Spleen (tissue), 11 donors: ENCODE data around the gene SYCE3. TPM values are rescaled to one million over a fixed set of nuclear protein-coding genes. Genes with fewer than 3 reads are reported as not detected.

ENCODE experiments used
- DNase-seq: peaks from one replicate; pipeline ENCODE4 v3.0.0-alpha.2; 2020
- H3K27ac ChIP-seq, 8 donors: fragments of 200-600 bp; sonication (generic) in 7 of 8; 1 replicate in 4 of 8; 2 replicates in 4 of 8; pipeline versions ENCODE4 v1.5.0 to v1.8.0; 2016 to 2021; ENCODE audit warnings: inconsistent platforms in 4 of 8, mild to moderate bottlenecking in 4 of 8, moderate library complexity in 1 of 8
- H3K27me3 ChIP-seq, 7 donors: fragments of 200-600 bp; sonication (generic) in 6 of 7; replicated peaks in 1 of 7; 1 replicate in 4 of 7; 2 replicates in 3 of 7; pipeline versions ENCODE4 v1.5.0 to v1.8.0; 2016 to 2021; ENCODE audit warnings: inconsistent platforms in 3 of 7, mild to moderate bottlenecking in 1 of 7
- H3K36me3 ChIP-seq, 6 donors: fragments of 200-600 bp; sonication (generic) in 5 of 6; 1 replicate in 4 of 6; 2 replicates in 2 of 6; pipeline versions ENCODE4 v1.5.0 to v1.8.0; 2016 to 2021; ENCODE audit warnings: inconsistent platforms in 2 of 6
- H3K4me1 ChIP-seq, 6 donors: fragments of 200-600 bp; sonication (generic) in 5 of 6; 1 replicate in 3 of 6; 2 replicates in 3 of 6; pipeline versions ENCODE4 v1.5.0 to v1.8.0; 2016 to 2021; ENCODE audit warnings: inconsistent platforms in 3 of 6
- H3K4me3 ChIP-seq, 8 donors: fragments of 200-600 bp; sonication (generic) in 7 of 8; 1 replicate in 4 of 8; 2 replicates in 4 of 8; pipeline versions ENCODE4 v1.5.0 to v1.8.0; 2016 to 2021; ENCODE audit warnings: inconsistent platforms in 4 of 8, mild to moderate bottlenecking in 4 of 8, moderate library complexity in 2 of 8
- H3K9me3 ChIP-seq, 8 donors: fragments of 200-600 bp; sonication (generic) in 7 of 8; 1 replicate in 4 of 8; 2 replicates in 4 of 8; pipeline versions ENCODE4 v1.5.0 to v1.8.0; 2016 to 2021; ENCODE audit warnings: inconsistent platforms in 4 of 8
- POLR2A ChIP-seq, 3 donors: fragments of 450-650 bp; IDR thresholded peaks; one replicate each; pipeline ENCODE4 v1.5.1; 2017; ENCODE audit warnings: antibody characterized with exemption in 3 of 3, mild to moderate bottlenecking in 1 of 3
- POLR2AphosphoS5 ChIP-seq, 3 donors: sonication (generic); formaldehyde crosslinking; IDR thresholded peaks; one replicate each; pipeline ENCODE4 v1.5.1; 2017; ENCODE audit warnings: antibody characterized with exemption in 3 of 3
- WGBS, 5 donors: extraction: QIAGEN DNeasy Blood & Tissue Kit in 3 of 5; methylation state at CpG; one replicate each; pipeline versions ENCODE4 v1.1.5 to v1.1.7; 2013 to 2018; 5-methylcytosine and 5-hydroxymethylcytosine counted together
- intact Hi-C: fragments of 100-400 bp; cut with DNase I; formaldehyde crosslinking; loops from one replicate; pipeline ENCODE4 v1.15.0; 2023; ENCODE audit warnings: low total_unique reads
- polyA plus RNA-seq, 3 donors: library from polyadenylated mRNA; stranded (reverse); fragments of 200-250 nt; gene quantifications; one replicate each; pipeline ENCODE4 v1.2.1, GENCODE V29; 2013
- total RNA-seq, 7 donors: library from RNA; depleted of rRNA in 3 of 7; stranded (reverse); fragments of >200 nt in 3 of 7; fragmentation: NEBNext Ultra II Directional in 4 of 7; extraction: Animal tissue kit (Norgen Biotek cat#: 25700) in 4 of 7; gene quantifications; one replicate each; pipeline versions ENCODE4 v1.1.0 to v1.2.1, GENCODE V29; 2016 to 2021
- TF ChIP-seq, protein P1 (sequence below), 11 experiments: fragments of 200-600 bp in 7 of 11; fragments of 450-650 bp in 4 of 11; sonication (generic) in 4 of 11; IDR thresholded peaks in 8 of 11; conservative IDR thresholded peaks in 3 of 11; 1 replicate in 7 of 11; 2 replicates in 4 of 11; pipeline versions ENCODE4 v1.4.0 to v1.8.0; 2016 to 2021; ENCODE audit warnings: antibody characterized with exemption in 11 of 11, inconsistent platforms in 4 of 11, mild to moderate bottlenecking in 1 of 11
- donor health status: healthy with polysubstance abuse.
- donor health status: DM: no; HTN: no; CAD: no; lungs with moderate emphysema.
- donor health status: DM: no; HTN: no; CAD: no.
- donor health status: Bipolar disorder and iron deficiency.
- donor health status: healthy.
- donor health status: DM: no; HTN: no; CAD: no.
- donor health status: DM: yes; HTN: yes; CAD: no.

SYCE3 gene
- total and polyA plus RNA-seq, 10 donors = 0.50 to 3.0 TPM; not detected in 8

- peak; percentile 73 for DNase-seq
- H3K27me3 ChIP-seq = peaks cover 0 to 31% (median 14%) of the 10 kb centered on the region in 7 donors
- no peak for TF ChIP-seq POLR2A (IDR thresholded peaks at IDR 0.05)
- TF ChIP-seq, protein P1, sequence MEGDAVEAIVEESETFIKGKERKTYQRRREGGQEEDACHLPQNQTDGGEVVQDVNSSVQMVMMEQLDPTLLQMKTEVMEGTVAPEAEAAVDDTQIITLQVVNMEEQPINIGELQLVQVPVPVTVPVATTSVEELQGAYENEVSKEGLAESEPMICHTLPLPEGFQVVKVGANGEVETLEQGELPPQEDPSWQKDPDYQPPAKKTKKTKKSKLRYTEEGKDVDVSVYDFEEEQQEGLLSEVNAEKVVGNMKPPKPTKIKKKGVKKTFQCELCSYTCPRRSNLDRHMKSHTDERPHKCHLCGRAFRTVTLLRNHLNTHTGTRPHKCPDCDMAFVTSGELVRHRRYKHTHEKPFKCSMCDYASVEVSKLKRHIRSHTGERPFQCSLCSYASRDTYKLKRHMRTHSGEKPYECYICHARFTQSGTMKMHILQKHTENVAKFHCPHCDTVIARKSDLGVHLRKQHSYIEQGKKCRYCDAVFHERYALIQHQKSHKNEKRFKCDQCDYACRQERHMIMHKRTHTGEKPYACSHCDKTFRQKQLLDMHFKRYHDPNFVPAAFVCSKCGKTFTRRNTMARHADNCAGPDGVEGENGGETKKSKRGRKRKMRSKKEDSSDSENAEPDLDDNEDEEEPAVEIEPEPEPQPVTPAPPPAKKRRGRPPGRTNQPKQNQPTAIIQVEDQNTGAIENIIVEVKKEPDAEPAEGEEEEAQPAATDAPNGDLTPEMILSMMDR (IDR thresholded peaks at IDR 0.05 in 8 of 11, conservative IDR thresholded peaks at IDR 0.05 in 3 of 11) = no peak
- no peak for TF ChIP-seq POLR2AphosphoS5 (IDR thresholded peaks at IDR 0.05)
- H3K27ac ChIP-seq = no peak overlapping the region
- WGBS, 5 donors = 94 to 96% (median 95%) methylated on average over 10 to 11 of the region's 11 CpGs
- H3K4me3 ChIP-seq = no peak overlapping the region
- H3K36me3 ChIP-seq = no peaks in the 10 kb centered on the region
- no peaks in the 10 kb centered on the region for H3K9me3 ChIP-seq
- H3K4me1 ChIP-seq = peaks cover 10 to 46% (median 29%) of the 10 kb centered on the region in 6 donors
- intact Hi-C loops = no loop called here
Measured at GRCh38 chr22:50551160-50551752, 11.5 kb downstream of the SYCE3 start.

DNA sequence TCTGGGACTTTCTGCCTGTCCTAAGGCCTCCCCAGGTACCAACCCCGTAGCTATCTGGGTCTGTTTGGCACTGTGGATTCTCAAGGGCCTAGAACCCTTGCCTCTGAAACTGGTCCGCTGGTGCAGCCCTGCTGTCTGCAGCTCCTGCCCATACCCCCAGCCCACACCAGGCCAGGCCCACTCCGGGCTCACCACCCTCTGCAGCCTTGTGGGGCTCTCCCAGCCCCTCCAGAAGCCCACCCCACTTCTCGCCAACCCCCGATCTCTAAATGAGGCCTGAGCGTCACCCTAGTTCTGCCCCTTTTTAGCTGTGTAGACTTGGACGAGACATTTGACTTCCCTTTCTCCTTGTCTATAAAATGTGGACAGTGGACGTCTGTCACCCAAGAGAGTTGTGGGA is 12.3 kb downstream of the SYCE3 start:
- peaks cover 0 to 34% (median 14%) of the 10 kb centered on the region in 7 donors for H3K27me3 ChIP-seq

GRCh38 chr22:50548921-50549790 is 13.6 kb downstream of the SYCE3 start:
- peaks cover 18 to 67% (median 45%) of the 10 kb centered on the region in 6 donors for H3K4me1 ChIP-seq
- H3K27ac ChIP-seq = peak overlapping the region; percentile 37 to 87 (median 77)
- TF ChIP-seq POLR2AphosphoS5 (IDR thresholded peaks at IDR 0.05) = no peak
- H3K4me3 ChIP-seq = peak overlapping the region; percentile 26 to 70 (median 46)
- H3K36me3 ChIP-seq = no peaks in the 10 kb centered on the region
- peaks cover 0 to 34% (median 14%) of the 10 kb centered on the region in 7 donors for H3K27me3 ChIP-seq
- H3K9me3 ChIP-seq = no peaks in the 10 kb centered on the region
- intact Hi-C loops = no loop called here
- DNase-seq = peak; percentile 84
- WGBS, 5 donors = 56 to 89% (median 57%) methylated on average over 36 to 68 of the region's 68 CpGs

More for the DNA sequence above, 12.3 kb downstream of the SYCE3 start:
- 90 to 97% (median 92%) methylated on average over 7 to 8 of the region's 8 CpGs for WGBS, 5 donors
- Histone ChIP-seq H3K36me3 (no peaks in the 10 kb centered on the region), H3K9me3 (no peaks in the 10 kb centered on the region), H3K4me3 (no peak overlapping the region), H3K4me1 (peaks cover 10 to 55% (median 34%) of the 10 kb centered on the region in 6 donors), H3K27ac (no peak overlapping the region)
- intact Hi-C loops = no loop called here
- DNase-seq = peak; percentile 74
- TF ChIP-seq, protein P1 (IDR thresholded peaks at IDR 0.05 in 8 of 11, conservative IDR thresholded peaks at IDR 0.05 in 3 of 11) = no peak
- TF ChIP-seq POLR2A (IDR thresholded peaks at IDR 0.05) (no peak), POLR2AphosphoS5 (IDR thresholded peaks at IDR 0.05) (no peak)

DNA sequence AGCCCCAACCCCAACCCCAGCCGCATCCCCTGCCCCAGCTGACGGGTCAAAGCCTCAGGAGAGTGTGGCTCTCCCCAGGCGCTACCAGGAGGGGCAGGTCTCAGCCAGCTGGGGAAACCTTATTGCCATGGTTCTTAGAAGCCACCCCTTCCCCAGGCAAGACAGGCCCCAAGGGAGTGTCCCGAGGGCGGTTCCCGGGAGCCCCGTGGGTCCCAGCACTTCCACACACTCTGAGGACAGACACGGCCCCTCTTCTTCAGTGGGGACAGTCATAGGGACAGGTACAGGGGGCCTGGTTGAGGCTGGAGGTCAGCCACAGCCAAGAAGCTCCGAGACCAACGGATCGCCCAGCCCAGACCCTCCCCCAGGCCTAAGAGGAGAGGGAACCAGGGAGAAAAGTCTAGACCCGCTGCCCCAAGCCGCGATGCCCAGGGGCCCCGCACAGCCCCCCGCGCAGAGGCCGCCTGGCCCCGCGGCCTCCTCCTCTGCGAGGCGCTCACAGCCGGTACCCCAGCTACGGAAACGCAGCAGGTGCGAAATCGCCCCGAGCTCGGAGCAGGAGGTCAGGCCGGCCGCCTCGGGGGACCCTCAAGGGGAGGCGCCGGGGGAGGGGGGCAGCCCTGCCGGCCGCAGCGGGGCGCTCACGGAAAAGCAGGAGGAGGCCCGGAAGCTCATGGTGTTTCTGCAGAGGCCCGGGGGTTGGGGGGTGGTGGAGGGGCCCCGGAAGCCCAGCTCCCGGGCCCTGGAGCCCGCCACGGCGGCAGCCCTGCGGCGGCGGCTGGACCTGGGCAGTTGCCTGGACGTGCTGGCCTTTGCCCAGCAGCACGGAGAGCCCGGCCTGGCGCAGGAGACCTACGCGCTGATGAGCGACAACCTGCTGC is 14.4 kb downstream of the SYCE3 start:
- 6 to 17% (median 8%) methylated on average over 6 to 56 of the region's 56 CpGs for WGBS, 5 donors
- H3K9me3 ChIP-seq = no peaks in the 10 kb centered on the region
- TF ChIP-seq POLR2AphosphoS5 (IDR thresholded peaks at IDR 0.05) (peak; percentile 65 to 83 (median 72)), POLR2A (IDR thresholded peaks at IDR 0.05) (peak in 1 of 3 donors; percentile 32)
- TF ChIP-seq, protein P1 (IDR thresholded peaks at IDR 0.05 in 8 of 11, conservative IDR thresholded peaks at IDR 0.05 in 3 of 11) = peak in 5 of 11 experiments; percentile 7 to 46 (median 29)
- no peaks in the 10 kb centered on the region for H3K36me3 ChIP-seq
- intact Hi-C loops = no loop called here
- H3K27me3 ChIP-seq = peaks cover 0 to 34% (median 14%) of the 10 kb centered on the region in 7 donors
- peak overlapping the region; percentile 37 to 87 (median 77) for H3K27ac ChIP-seq
- peaks cover 20 to 76% (median 54%) of the 10 kb centered on the region in 6 donors for H3K4me1 ChIP-seq
- peak; percentile 92 for DNase-seq
- peak overlapping the region; percentile 26 to 70 (median 46) for H3K4me3 ChIP-seq
